OCI-LY7 (cell line): ENCODE results near the gene CCNG1. TPM values are rescaled to one million over a fixed set of nuclear protein-coding genes. Genes with fewer than 3 reads are reported as not detected.
A peak's percentile ranks its signal among the peaks of the same experiment; 100 is the strongest.

Experiments used
- BruUV-seq: library from RNA; stranded (reverse); fragments of 400-500 nt; replicated peaks from 2 replicates; lab custom pipeline; 2021; lab: Mats Ljungman, UMichigan
- CTCF ChIA-PET: fragments of 300-600 bp; sonication (Branson Sonifier 250); formaldehyde crosslinking; loops from one replicate; lab custom pipeline; 2022; ENCODE audit warnings: antibody characterized with exemption; ENCODE audit not compliant: unreplicated experiment; lab: Charles Lee
- POLR2A ChIA-PET: fragments of 300-600 bp; sonication (Branson Sonifier 250); formaldehyde crosslinking; loops from one replicate; lab custom pipeline; 2022; ENCODE audit warnings: antibody characterized with exemption; lab: Charles Lee
- DNase-seq: peaks from one replicate; pipeline ENCODE4 v3.0.0-alpha.2; 2015; ENCODE audit warnings: low spot score
- H2AFZ ChIP-seq: fragments of 200-600 bp; sonication (generic), shearing (Covaris generic); 2 replicates; pipeline ENCODE4 v1.6.1; 2014; ENCODE audit warnings: mild to moderate bottlenecking, antibody characterized with exemption, low read length, moderate library complexity
- H3K27ac ChIP-seq: fragments of 200-600 bp; sonication (generic); 2 replicates; pipeline ENCODE4 v1.5.1; 2014; ENCODE audit warnings: mixed run types, low read depth, mild to moderate bottlenecking, moderate library complexity, low read length, inconsistent platforms; ENCODE audit not compliant: poor library complexity, severe bottlenecking
- H3K36me3 ChIP-seq: fragments of 200-600 bp; sonication (generic); 2 replicates; pipeline ENCODE4 v1.6.1; 2014; ENCODE audit warnings: mild to moderate bottlenecking, antibody characterized with exemption, low read length, moderate library complexity, mixed read lengths; ENCODE audit not compliant: insufficient read depth
- H3K4me1 ChIP-seq: fragments of 200-600 bp; sonication (generic); 2 replicates; pipeline ENCODE4 v1.5.1; 2014; ENCODE audit warnings: mild to moderate bottlenecking, low read length; ENCODE audit not compliant: insufficient read depth, poor library complexity, severe bottlenecking
- H3K4me2 ChIP-seq: fragments of 200-600 bp; sonication (generic); 2 replicates; pipeline ENCODE4 v1.6.1; 2014; ENCODE audit warnings: mild to moderate bottlenecking, low read length
- H3K4me3 ChIP-seq: fragments of 200-600 bp; sonication (generic); 2 replicates; pipeline ENCODE4 v1.5.1; 2014; ENCODE audit warnings: mild to moderate bottlenecking, low read depth, low read length; ENCODE audit not compliant: poor library complexity, severe bottlenecking
- H3K79me2 ChIP-seq: fragments of 200-600 bp; sonication (generic); 2 replicates; pipeline ENCODE4 v1.6.1; 2016; ENCODE audit warnings: low read depth, mild to moderate bottlenecking, low read length, moderate library complexity, mixed read lengths; ENCODE audit not compliant: insufficient read depth
- H3K9me2 ChIP-seq: fragments of 200-600 bp; sonication (generic); 2 replicates; pipeline ENCODE4 v1.6.1; 2016; ENCODE audit warnings: mild to moderate bottlenecking, low read length, mixed read lengths; ENCODE audit not compliant: insufficient read depth
- H3K9me3 ChIP-seq: fragments of 200-600 bp; sonication (generic); 2 replicates; pipeline ENCODE4 v1.6.1; 2014; ENCODE audit warnings: mild to moderate bottlenecking, mixed run types, low read length, mixed read lengths
- H4K20me1 ChIP-seq: fragments of 200-600 bp; sonication (generic); 2 replicates; pipeline ENCODE4 v1.6.1; 2014; ENCODE audit warnings: mild to moderate bottlenecking, antibody characterized with exemption, low read length, moderate library complexity, mixed read lengths; ENCODE audit not compliant: insufficient read depth
- EZH2phosphoT487 ChIP-seq: fragments of 200-600 bp; sonication (generic); IDR thresholded peaks from 2 replicates; pipeline ENCODE4 v1.6.1; 2018; ENCODE audit warnings: low read depth, borderline replicate concordance, mild to moderate bottlenecking, mixed run types, antibody characterized with exemption, low read length, moderate library complexity, mixed read lengths
- intact Hi-C: fragments of 100-400 bp; cut with micrococcal nuclease; formaldehyde crosslinking; loops from one replicate; pipeline ENCODE4 v1.10.0; 2022; ENCODE audit not compliant: unreplicated experiment
- total RNA-seq, 2 experiments: library from RNA; depleted of rRNA in 1 of 2; stranded (reverse); fragments of >200 nt in 1 of 2; shearing (Covaris generic) in 1 of 2; gene quantifications; 2 replicates each; pipeline ENCODE4 v1.2.3, GENCODE V29; 2014 to 2022
- TF ChIP-seq, protein P1 (sequence below): fragments of 200-600 bp; sonication (generic); conservative IDR thresholded peaks from 2 replicates; pipeline ENCODE4 v1.5.1; 2014; ENCODE audit warnings: mild to moderate bottlenecking, antibody characterized with exemption, low read length, moderate library complexity, mixed read lengths

The CCNG1 gene
- total RNA-seq, 2 experiments from 2014 or later = 93.5 to 118 TPM

DNA sequence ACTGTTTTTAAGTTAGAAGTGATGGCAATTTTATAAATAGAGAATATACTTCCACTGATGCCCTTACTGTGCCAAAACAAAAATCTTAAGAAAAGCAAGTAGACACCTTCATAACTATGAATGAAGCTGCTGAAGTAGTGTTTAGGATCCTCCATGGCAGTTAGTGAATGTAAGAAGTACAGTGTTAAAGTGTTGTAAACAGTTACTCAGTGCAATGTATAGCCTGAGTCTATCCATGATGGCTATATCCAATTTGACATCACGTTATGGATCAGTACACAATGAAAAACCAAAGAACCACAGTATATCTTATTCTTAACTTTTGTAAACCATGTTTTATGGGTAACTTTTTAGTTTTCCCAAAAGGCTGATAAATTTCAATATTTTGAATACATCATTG, 7.1 kb downstream of the CCNG1 start:
- TF ChIP-seq EZH2phosphoT487 = no peak
- TF ChIP-seq, protein P1, sequence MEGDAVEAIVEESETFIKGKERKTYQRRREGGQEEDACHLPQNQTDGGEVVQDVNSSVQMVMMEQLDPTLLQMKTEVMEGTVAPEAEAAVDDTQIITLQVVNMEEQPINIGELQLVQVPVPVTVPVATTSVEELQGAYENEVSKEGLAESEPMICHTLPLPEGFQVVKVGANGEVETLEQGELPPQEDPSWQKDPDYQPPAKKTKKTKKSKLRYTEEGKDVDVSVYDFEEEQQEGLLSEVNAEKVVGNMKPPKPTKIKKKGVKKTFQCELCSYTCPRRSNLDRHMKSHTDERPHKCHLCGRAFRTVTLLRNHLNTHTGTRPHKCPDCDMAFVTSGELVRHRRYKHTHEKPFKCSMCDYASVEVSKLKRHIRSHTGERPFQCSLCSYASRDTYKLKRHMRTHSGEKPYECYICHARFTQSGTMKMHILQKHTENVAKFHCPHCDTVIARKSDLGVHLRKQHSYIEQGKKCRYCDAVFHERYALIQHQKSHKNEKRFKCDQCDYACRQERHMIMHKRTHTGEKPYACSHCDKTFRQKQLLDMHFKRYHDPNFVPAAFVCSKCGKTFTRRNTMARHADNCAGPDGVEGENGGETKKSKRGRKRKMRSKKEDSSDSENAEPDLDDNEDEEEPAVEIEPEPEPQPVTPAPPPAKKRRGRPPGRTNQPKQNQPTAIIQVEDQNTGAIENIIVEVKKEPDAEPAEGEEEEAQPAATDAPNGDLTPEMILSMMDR = no peak
- Histone ChIP-seq H2AFZ (no peak overlapping the region), H3K27ac (no peak overlapping the region), H3K79me2 (peaks cover 5% of the 10 kb centered on the region; the same call in 1 of the 2 replicates), H3K9me2 (no peaks in the 10 kb centered on the region), H3K4me1 (no peaks in the 10 kb centered on the region), H3K9me3 (no peaks in the 10 kb centered on the region), H3K4me3 (no peak overlapping the region), H3K4me2 (no peak overlapping the region), H3K36me3 (peaks cover 97% of the 10 kb centered on the region), H4K20me1 (no peaks in the 10 kb centered on the region)
- intact Hi-C loops = no loop called here
- ChIA-PET POLR2A (interaction anchor here (9.0 kb wide), 1 partner anchor 14 kb away, joined by 197 read pairs; the partner anchor contains the start of genes HMMR and NUDCD2), CTCF (no interaction called here)
- no peak for DNase-seq
- BruUV-seq = TSS peak; percentile 22

DNA sequence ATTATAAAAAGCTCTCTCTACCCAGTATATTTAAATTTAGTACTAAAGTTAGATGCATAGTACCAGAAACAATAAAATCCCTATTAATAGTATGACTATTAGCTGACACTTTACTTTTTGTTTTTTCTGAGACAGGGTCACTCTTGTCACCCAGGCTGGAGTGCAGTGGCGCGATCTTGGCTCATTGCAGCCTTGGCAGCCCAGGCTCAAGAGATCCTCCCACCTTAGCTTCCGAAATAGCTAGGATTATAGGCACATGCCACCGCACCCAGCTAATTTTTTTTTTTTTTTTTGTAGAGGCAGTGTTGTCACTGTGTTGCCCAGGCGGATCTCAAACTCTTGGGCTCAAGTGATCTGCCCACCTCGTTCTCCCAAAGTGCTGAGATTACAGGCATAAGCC, 8.0 kb downstream of the CCNG1 start:
- no TSS peak for BruUV-seq
- Histone ChIP-seq H3K4me2 (no peak overlapping the region), H3K27ac (no peak overlapping the region), H3K9me3 (no peaks in the 10 kb centered on the region), H3K9me2 (no peaks in the 10 kb centered on the region), H4K20me1 (no peaks in the 10 kb centered on the region), H3K36me3 (peaks cover 98% of the 10 kb centered on the region), H3K79me2 (no peaks in the 10 kb centered on the region), H3K4me3 (no peak overlapping the region), H2AFZ (no peak overlapping the region), H3K4me1 (no peaks in the 10 kb centered on the region)
- ChIA-PET CTCF (no interaction called here), POLR2A (interaction anchor here (9.0 kb wide), 1 partner anchor 13 kb away, joined by 197 read pairs; the partner anchor contains the start of genes HMMR and NUDCD2)
- TF ChIP-seq EZH2phosphoT487 = no peak
- TF ChIP-seq, protein P1 = no peak
- DNase-seq = no peak
- intact Hi-C loops = no loop called here

DNA sequence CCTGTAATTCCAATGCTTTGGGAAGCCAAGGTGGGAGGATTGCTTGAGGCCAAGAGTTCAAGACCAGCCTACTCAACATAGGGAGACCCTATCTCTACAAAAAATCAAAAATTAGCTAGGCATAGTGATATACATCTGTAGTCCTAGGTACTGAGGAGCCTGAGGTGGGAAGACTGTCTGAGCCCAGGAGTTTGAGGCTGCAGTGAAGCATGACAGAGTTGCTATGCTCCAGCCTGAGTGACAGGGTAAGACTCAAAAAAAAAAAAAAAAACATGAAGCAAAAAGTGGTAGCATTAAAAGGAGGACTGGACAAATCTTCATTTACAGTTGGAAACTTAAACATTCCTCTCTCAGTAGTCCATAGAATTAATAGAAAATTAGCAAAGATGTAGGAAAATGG, 9.8 kb downstream of the CCNG1 start:
- Histone ChIP-seq H4K20me1 (no peaks in the 10 kb centered on the region), H3K4me1 (no peaks in the 10 kb centered on the region), H3K9me3 (no peaks in the 10 kb centered on the region), H3K36me3 (peaks cover 98% of the 10 kb centered on the region), H3K9me2 (no peaks in the 10 kb centered on the region), H2AFZ (no peak overlapping the region), H3K27ac (no peak overlapping the region), H3K79me2 (no peaks in the 10 kb centered on the region), H3K4me3 (no peak overlapping the region), H3K4me2 (no peak overlapping the region)
- intact Hi-C loops = no loop called here
- no peak for TF ChIP-seq EZH2phosphoT487
- TF ChIP-seq, protein P1 = no peak
- POLR2A ChIA-PET = interaction anchor here (0.7 to 2.5 kb wide), 5 partner anchors 9 to 24 kb away, joined by 3 to 8 read pairs (median 3); partner anchors contain the start of genes HMMR and NUDCD2
- BruUV-seq = no TSS peak
- DNase-seq = no peak
- CTCF ChIA-PET = no interaction called here
